ENCODE results near the gene RPP38.

Gene RPP38

GRCh38 chr10:15113766-15114165 lies 16.6 kb downstream of the RPP38 start:
- no peak for DNase-seq

- DNase-seq = no peak
Observed at GRCh38 chr10:15116225-15116624, 19.1 kb downstream of the RPP38 start.

GRCh38 chr10:15118615-15119014 lies 21.5 kb downstream of the RPP38 start:
- no peak for DNase-seq

GRCh38 chr10:15120523-15120922 lies 23.4 kb downstream of the RPP38 start:
- DNase-seq = no peak

GRCh38 chr10:15121707-15122106 lies 24.6 kb downstream of the RPP38 start:
- DNase-seq = no peak

- DNase-seq = no peak
Observed at GRCh38 chr10:15122477-15123030, 25.4 kb downstream of the RPP38 start.

GRCh38 chr10:15123749-15124184 lies 26.6 kb downstream of the RPP38 start:
- no peak for DNase-seq

GRCh38 chr10:15124190-15124589 lies 27.0 kb downstream of the RPP38 start:
- DNase-seq = no peak

- DNase-seq = no peak
Observed at GRCh38 chr10:15124908-15125307, 27.8 kb downstream of the RPP38 start.

GRCh38 chr10:15131330-15131729 lies 34.2 kb downstream of the RPP38 start:
- DNase-seq = no peak

GRCh38 chr10:15136129-15137035 lies 39.2 kb downstream of the RPP38 start:
- DNase-seq = no peak

GRCh38 chr10:15137036-15137359 lies 39.8 kb downstream of the RPP38 start:
- DNase-seq = no peak

- no peak for DNase-seq
Observed at GRCh38 chr10:15137636-15138035, 40.5 kb downstream of the RPP38 start.

- DNase-seq = no peak
Observed at GRCh38 chr10:15140698-15141097, 43.5 kb downstream of the RPP38 start.

GRCh38 chr10:15141136-15142054 lies 44.2 kb downstream of the RPP38 start:
- DNase-seq = no peak

- no peak for DNase-seq
Observed at GRCh38 chr10:15144788-15145187, 47.6 kb downstream of the RPP38 start.

- no peak for DNase-seq
Observed at GRCh38 chr10:15146366-15146765, 49.2 kb downstream of the RPP38 start.

GRCh38 chr10:15147594-15148392 lies 50.6 kb downstream of the RPP38 start:
- DNase-seq = no peak

- no peak for DNase-seq
Observed at GRCh38 chr10:15149042-15149771, 52.1 kb downstream of the RPP38 start.

- DNase-seq = no peak
Observed at GRCh38 chr10:15150563-15150962, 53.4 kb downstream of the RPP38 start.

- no peak for DNase-seq
Observed at GRCh38 chr10:15152556-15152955, 55.4 kb downstream of the RPP38 start.
